Measurements from ENCODE around the gene MALAT1.

- TF ChIP-seq CTCF (IDR thresholded peaks at IDR 0.05) (no peak), POLR2A (IDR thresholded peaks at IDR 0.05) (no peak)
These were observed 9.0 kb upstream of the MALAT1 start for GRCh38 chr11:65489706-65490320.
